Ovary (tissue), 3 donors: ENCODE data around the gene CAMSAP1.

ENCODE experiments used
- EP300 ChIP-seq: sonication (generic); formaldehyde crosslinking; IDR thresholded peaks from one replicate; pipeline ENCODE4 v1.6.1; 2017; ENCODE audit warnings: antibody characterized with exemption
- POLR2A ChIP-seq: fragments of 450-650 bp; IDR thresholded peaks from one replicate; pipeline ENCODE4 v1.6.1; 2017; ENCODE audit warnings: antibody characterized with exemption, mild to moderate bottlenecking, moderate library complexity
- TF ChIP-seq, protein P1 (sequence below), 3 donors: fragments of 450-650 bp in 2 of 3; fragments of 200-600 bp in 1 of 3; IDR thresholded peaks; one replicate each; pipeline versions ENCODE4 v1.5.1 to v1.8.0; 2016 to 2022; ENCODE audit warnings: antibody characterized with exemption in 3 of 3, mild to moderate bottlenecking in 1 of 3
- donor health status: DM: no; HTN: no; CAD: no.

DNA sequence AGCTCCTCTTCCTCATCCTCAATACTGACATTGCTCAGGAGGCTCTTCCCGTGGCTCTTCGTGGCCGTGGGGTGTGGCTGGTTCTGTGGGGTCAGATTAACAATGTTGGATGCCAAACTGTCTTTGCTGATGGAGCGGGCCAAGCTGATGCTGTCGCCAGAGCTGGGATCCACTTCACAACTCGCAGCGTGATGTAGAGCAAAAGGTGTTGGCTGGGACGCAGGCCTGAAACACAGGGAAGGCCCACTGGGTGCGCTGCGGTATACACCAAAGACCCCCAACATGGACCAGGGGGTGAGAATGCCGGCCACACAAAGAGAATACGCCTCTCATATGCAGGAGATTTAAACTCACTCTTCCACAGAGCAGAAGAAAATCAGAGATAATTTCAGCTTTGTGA is 84.3 kb downstream of the CAMSAP1 start:
- no peak for TF ChIP-seq POLR2A
- TF ChIP-seq, protein P1, sequence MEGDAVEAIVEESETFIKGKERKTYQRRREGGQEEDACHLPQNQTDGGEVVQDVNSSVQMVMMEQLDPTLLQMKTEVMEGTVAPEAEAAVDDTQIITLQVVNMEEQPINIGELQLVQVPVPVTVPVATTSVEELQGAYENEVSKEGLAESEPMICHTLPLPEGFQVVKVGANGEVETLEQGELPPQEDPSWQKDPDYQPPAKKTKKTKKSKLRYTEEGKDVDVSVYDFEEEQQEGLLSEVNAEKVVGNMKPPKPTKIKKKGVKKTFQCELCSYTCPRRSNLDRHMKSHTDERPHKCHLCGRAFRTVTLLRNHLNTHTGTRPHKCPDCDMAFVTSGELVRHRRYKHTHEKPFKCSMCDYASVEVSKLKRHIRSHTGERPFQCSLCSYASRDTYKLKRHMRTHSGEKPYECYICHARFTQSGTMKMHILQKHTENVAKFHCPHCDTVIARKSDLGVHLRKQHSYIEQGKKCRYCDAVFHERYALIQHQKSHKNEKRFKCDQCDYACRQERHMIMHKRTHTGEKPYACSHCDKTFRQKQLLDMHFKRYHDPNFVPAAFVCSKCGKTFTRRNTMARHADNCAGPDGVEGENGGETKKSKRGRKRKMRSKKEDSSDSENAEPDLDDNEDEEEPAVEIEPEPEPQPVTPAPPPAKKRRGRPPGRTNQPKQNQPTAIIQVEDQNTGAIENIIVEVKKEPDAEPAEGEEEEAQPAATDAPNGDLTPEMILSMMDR (IDR thresholded peaks at IDR 0.05) = no peak
- no peak for TF ChIP-seq EP300
